Measurements from ENCODE around the gene GPHB5. TPM values are rescaled to one million over a fixed set of nuclear protein-coding genes. Genes with fewer than 3 reads are reported as not detected.

The GPHB5 gene
- total RNA-seq, 1 experiment from 2014 or later: not detected

- peak; percentile 82 for DNase-seq (ENCODE audit: low spot score)
- in situ Hi-C loops (cut with HindIII; ENCODE audit: low sequenced_read_pairs): no loop called here
Measured at GRCh38 chr14:63269561-63270225, 49.0 kb downstream of the GPHB5 start.

- DNase-seq (ENCODE audit: low spot score): peak; percentile 97
- in situ Hi-C loops (cut with HindIII; ENCODE audit: low sequenced_read_pairs): no loop called here
Measured at GRCh38 chr14:63268771-63269170, 50.0 kb downstream of the GPHB5 start.

GRCh38 chr14:63267171-63267570 is 51.6 kb downstream of the GPHB5 start:
- in situ Hi-C loops (cut with HindIII; ENCODE audit: low sequenced_read_pairs): no loop called here
- no peak for DNase-seq (ENCODE audit: low spot score)

GRCh38 chr14:63266106-63266505 is 52.6 kb downstream of the GPHB5 start:
- in situ Hi-C loops (cut with HindIII; ENCODE audit: low sequenced_read_pairs): no loop called here
- no peak for DNase-seq (ENCODE audit: low spot score)

Other genes with a start within 250 kb of the GPHB5 start
- not detected in 2 replicates for gene RHOJ, start 114.5 kb downstream of the GPHB5 start, total RNA-seq (2014; rRNA removed; shearing (Covaris generic))
- 20.7 and 24.8 TPM in 2 replicates for gene PPP2R5E, start 224.4 kb upstream of the GPHB5 start, total RNA-seq (2014; rRNA removed; shearing (Covaris generic))